Right renal cortex interstitium (tissue), 3 donors: ENCODE measurements around the gene TBATA. TPM values are rescaled to one million over a fixed set of nuclear protein-coding genes. Genes with fewer than 3 reads are reported as not detected.

Experiments
- DNase-seq, 3 donors: peaks; one replicate each; pipeline ENCODE4 v3.0.0-alpha.2; 2013; ENCODE audit warnings: low read depth in 3 of 3, low spot score in 2 of 3
- polyA plus RNA-seq, 3 donors: library from polyadenylated mRNA; unstranded; fragments of 120-200 nt; gene quantifications; one replicate each; pipeline ENCODE4 v1.2.1, GENCODE V29; 2013; ENCODE audit not compliant: insufficient read length in 3 of 3

The TBATA gene
- polyA plus RNA-seq, 3 donors, result not detected

- no peak for DNase-seq
These were observed 62.3 kb downstream of the TBATA start for GRCh38 chr10:70722820-70723424.

Other genes starting within 250 kb of the TBATA start
- gene PRF1, start 182.6 kb downstream of the TBATA start, polyA plus RNA-seq, result under 1 TPM; 0.72 to 0.82 (median 0.79) TPM
- gene ADAMTS14, start 112.9 kb downstream of the TBATA start, polyA plus RNA-seq, result under 1 TPM; 0.69 to 0.79 (median 0.72) TPM
- gene SGPL1, start 30.6 kb upstream of the TBATA start, polyA plus RNA-seq, result 10 to 100 TPM; 59.5 to 66.8 (median 60.0) TPM
- 100 to 1,000 TPM; 116 to 132 (median 129) TPM for gene PCBD1, start 103.2 kb upstream of the TBATA start, polyA plus RNA-seq